ENCODE measurements around the gene ZBED2. TPM values are rescaled to one million over a fixed set of nuclear protein-coding genes. Genes with fewer than 3 reads are reported as not detected.

The ZBED2 gene
- total RNA-seq, 1 donor from 2014 or later = not detected

GRCh38 chr3:111589303-111590142 lies 5.6 kb downstream of the ZBED2 start:
- Mint-ChIP-seq H3K27me3 (ENCODE audit: unreplicated experiment) (no peaks in the 10 kb centered on the region), H3K27ac (ENCODE audit: unreplicated experiment) (no peak overlapping the region), H3K4me1 (ENCODE audit: unreplicated experiment) (no peaks in the 10 kb centered on the region), H3K4me3 (ENCODE audit: unreplicated experiment) (no peak overlapping the region), H3K36me3 (ENCODE audit: low read depth, unreplicated experiment) (no peaks in the 10 kb centered on the region), H3K9me3 (ENCODE audit: unreplicated experiment) (peaks cover 7% of the 10 kb centered on the region)
- DNase-seq (ENCODE audit: low spot score) = no peak
- no peak for TF ChIP-seq CTCF (IDR thresholded peaks at IDR 0.05; ENCODE audit: unreplicated experiment)

- Mint-ChIP-seq H3K4me1 (ENCODE audit: unreplicated experiment) (no peaks in the 10 kb centered on the region), H3K9me3 (ENCODE audit: unreplicated experiment) (peaks cover 7% of the 10 kb centered on the region), H3K27ac (ENCODE audit: unreplicated experiment) (no peak overlapping the region), H3K4me3 (ENCODE audit: unreplicated experiment) (no peak overlapping the region), H3K27me3 (ENCODE audit: unreplicated experiment) (no peaks in the 10 kb centered on the region), H3K36me3 (ENCODE audit: low read depth, unreplicated experiment) (no peaks in the 10 kb centered on the region)
- DNase-seq (ENCODE audit: low spot score) = no peak
- TF ChIP-seq CTCF (IDR thresholded peaks at IDR 0.05; ENCODE audit: unreplicated experiment) = no peak
Measured at GRCh38 chr3:111588527-111588926, 6.6 kb downstream of the ZBED2 start.

GRCh38 chr3:111585217-111585616 lies 9.9 kb downstream of the ZBED2 start:
- Mint-ChIP-seq H3K4me1 (ENCODE audit: unreplicated experiment) (no peaks in the 10 kb centered on the region), H3K36me3 (ENCODE audit: low read depth, unreplicated experiment) (no peaks in the 10 kb centered on the region), H3K27me3 (ENCODE audit: unreplicated experiment) (no peaks in the 10 kb centered on the region), H3K9me3 (ENCODE audit: unreplicated experiment) (peaks cover 7% of the 10 kb centered on the region), H3K27ac (ENCODE audit: unreplicated experiment) (no peak overlapping the region), H3K4me3 (ENCODE audit: unreplicated experiment) (no peak overlapping the region)
- DNase-seq (ENCODE audit: low spot score) = no peak
- TF ChIP-seq CTCF (IDR thresholded peaks at IDR 0.05; ENCODE audit: unreplicated experiment) = no peak

GRCh38 chr3:111584744-111585143 lies 10.4 kb downstream of the ZBED2 start:
- no peaks in the 10 kb centered on the region for H3K27me3 Mint-ChIP-seq (ENCODE audit: unreplicated experiment)
- TF ChIP-seq CTCF (IDR thresholded peaks at IDR 0.05; ENCODE audit: unreplicated experiment) = no peak
- DNase-seq (ENCODE audit: low spot score) = no peak
- no peaks in the 10 kb centered on the region for H3K4me1 Mint-ChIP-seq (ENCODE audit: unreplicated experiment)
- H3K9me3 Mint-ChIP-seq (ENCODE audit: unreplicated experiment) = peaks cover 7% of the 10 kb centered on the region
- H3K4me3 Mint-ChIP-seq (ENCODE audit: unreplicated experiment) = no peak overlapping the region
- no peak overlapping the region for H3K27ac Mint-ChIP-seq (ENCODE audit: unreplicated experiment)
- H3K36me3 Mint-ChIP-seq (ENCODE audit: low read depth, unreplicated experiment) = no peaks in the 10 kb centered on the region

- Mint-ChIP-seq H3K27me3 (ENCODE audit: unreplicated experiment) (no peaks in the 10 kb centered on the region), H3K9me3 (ENCODE audit: unreplicated experiment) (peaks cover 7% of the 10 kb centered on the region), H3K4me1 (ENCODE audit: unreplicated experiment) (no peaks in the 10 kb centered on the region), H3K4me3 (ENCODE audit: unreplicated experiment) (no peak overlapping the region), H3K36me3 (ENCODE audit: low read depth, unreplicated experiment) (no peaks in the 10 kb centered on the region), H3K27ac (ENCODE audit: unreplicated experiment) (no peak overlapping the region)
- DNase-seq (ENCODE audit: low spot score) = no peak
- TF ChIP-seq CTCF (IDR thresholded peaks at IDR 0.05; ENCODE audit: unreplicated experiment) = no peak
Measured at GRCh38 chr3:111582120-111582474, 13.0 kb downstream of the ZBED2 start.
